GM21717 (cell line): ENCODE measurements around the gene MPV17.
"Not testable (repeated sequence)": the region's sequence is repeated elsewhere in the genome, so short reads cannot be mapped to it uniquely, and the experiment has no call there.

Experiments used
- ATAC-seq: cut with Tn5 transposase; IDR thresholded peaks from one replicate; pipeline ENCODE4 v1.9.1; 2021; ENCODE audit warnings: mild to moderate bottlenecking, moderate library complexity; ENCODE audit not compliant: unreplicated experiment

Gene MPV17

GRCh38 chr2:27300606-27301005, 22.3 kb downstream of the MPV17 start:
- ATAC-seq = not testable (repeated sequence)

DNA sequence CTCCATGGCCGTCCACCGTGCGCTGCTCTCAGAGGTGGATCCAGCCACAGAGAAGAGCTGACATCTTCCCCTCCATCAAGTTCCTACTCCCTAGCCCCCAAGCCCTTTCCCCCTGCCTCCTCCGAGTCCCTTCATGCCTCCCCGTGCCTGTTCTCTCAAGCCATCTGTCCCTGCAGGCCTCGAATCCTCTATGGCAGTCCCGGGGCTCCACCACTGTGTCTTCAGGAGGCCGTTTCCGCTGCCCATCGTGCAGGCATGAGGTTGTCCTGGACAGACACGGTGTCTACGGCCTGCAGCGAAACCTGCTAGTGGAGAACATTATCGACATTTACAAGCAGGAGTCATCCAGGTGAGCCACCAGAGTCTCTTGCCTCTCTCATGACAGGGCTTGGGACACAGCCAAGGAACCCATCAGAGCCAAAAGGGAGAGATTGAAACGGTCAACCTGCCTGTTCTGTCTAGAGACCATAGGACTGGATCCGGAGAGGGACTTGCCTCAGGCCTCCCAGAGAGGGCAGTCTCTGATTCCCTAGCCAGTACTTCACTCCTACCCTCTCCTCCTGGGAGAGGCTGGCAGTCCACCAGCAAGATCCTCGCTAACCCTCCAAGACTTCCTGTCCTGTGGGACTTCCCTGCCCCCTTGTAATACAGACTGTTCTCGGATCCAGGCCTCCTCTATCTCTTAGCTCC, 24.4 kb downstream of the MPV17 start:
- ATAC-seq = no peak

- no peak for ATAC-seq
These were observed 25.7 kb downstream of the MPV17 start for GRCh38 chr2:27297195-27297594.

GRCh38 chr2:27296481-27296880, 26.4 kb downstream of the MPV17 start:
- no peak for ATAC-seq

GRCh38 chr2:27294928-27295327, 28.0 kb downstream of the MPV17 start:
- no peak for ATAC-seq

DNA sequence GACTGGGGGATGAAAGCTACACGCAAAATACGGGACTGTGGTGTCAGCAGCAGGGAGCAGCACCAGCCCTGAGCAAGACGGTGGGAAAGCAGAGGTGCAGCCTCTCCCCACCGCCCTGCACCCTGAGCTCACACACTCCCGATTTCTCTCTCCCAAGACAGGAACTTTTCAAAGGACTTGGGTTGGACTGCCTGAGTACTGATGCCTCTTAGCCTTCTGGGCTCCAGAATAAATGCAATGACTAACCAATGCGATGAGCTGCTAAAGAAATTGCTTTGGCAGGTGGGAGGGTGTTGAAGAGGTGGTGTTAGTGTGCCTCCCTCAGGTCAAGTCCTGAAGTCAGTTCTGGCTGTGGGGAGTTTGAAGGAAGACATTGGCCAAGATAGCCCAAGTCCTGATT, 31.0 kb downstream of the MPV17 start:
- ATAC-seq = no peak

DNA sequence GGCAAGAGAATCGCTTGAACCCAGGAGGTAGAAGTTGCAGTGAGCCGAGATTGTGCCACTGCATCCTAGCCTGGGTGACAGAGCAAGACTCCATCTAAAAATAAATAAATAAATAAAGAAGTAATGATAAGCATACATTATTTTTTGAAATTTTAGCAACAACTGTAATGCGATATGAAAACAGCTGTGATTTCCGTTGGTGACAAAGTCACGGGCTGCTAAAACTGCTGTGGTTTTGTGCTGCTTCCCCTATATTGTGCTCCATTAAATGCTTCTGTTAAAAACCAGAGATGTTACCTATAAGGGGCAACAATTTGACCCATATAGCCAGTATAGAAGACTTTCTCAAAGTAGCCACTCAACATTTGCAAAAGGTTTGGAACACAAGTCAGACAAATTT, 32.3 kb downstream of the MPV17 start:
- no peak for ATAC-seq

DNA sequence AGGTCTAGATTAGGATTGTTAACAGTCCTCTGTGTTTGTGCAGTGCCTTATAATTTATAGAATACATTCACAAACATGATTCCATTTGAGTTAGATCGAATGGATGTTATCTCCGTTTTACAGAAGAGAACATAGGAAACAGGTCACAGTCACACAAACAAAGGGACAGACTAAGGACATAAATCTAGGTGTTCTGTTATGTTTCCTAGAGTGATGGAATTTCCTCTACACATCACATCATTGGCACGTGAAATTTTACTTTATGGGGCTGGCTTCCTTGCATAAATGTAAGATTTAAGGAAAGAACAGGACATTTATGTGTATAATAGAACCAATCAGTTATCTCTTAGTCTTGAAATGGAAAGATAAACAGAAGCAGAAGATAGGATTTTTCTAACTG, 34.3 kb downstream of the MPV17 start:
- no peak for ATAC-seq

DNA sequence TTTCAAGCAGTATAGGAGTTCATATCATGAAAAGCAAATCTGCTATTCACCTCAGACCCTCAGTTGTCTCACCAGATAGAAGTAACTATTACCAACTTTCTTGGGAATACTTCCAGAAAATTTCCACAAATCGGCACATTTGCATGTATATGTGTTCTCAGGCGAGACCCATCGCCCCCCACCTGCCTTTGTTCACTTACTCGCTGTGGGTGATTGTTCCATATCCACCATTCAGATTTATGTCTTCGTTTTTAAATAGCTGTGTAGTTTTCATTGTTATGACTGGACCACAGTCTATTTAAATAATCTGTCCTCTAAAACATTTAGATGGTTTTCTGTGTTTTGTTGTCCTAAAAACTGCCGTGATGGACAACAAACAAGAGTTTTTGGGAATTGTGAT, 37.4 kb downstream of the MPV17 start:
- ATAC-seq = no peak

DNA sequence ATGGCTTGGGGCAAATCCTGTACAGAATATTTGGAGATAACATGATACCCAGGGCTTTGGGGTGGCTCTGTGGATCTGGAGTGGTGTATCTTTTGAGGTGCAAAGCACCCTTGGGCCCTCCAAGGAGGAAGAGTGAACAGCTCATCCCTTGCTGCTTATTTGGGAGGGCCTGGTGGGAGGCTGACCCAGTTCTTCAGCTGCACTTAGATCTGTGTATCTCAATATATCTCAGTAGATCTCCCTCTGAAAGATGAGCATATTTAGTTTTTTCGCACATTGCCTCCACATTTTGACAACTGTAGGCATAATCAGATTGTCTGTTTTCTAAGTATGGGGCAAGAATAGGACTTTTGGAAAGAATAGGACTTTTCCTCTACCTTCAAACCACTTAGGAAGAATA, 37.9 kb downstream of the MPV17 start:
- ATAC-seq = no peak

- no peak for ATAC-seq
These were observed 40.0 kb downstream of the MPV17 start for GRCh38 chr2:27282892-27283291.

DNA sequence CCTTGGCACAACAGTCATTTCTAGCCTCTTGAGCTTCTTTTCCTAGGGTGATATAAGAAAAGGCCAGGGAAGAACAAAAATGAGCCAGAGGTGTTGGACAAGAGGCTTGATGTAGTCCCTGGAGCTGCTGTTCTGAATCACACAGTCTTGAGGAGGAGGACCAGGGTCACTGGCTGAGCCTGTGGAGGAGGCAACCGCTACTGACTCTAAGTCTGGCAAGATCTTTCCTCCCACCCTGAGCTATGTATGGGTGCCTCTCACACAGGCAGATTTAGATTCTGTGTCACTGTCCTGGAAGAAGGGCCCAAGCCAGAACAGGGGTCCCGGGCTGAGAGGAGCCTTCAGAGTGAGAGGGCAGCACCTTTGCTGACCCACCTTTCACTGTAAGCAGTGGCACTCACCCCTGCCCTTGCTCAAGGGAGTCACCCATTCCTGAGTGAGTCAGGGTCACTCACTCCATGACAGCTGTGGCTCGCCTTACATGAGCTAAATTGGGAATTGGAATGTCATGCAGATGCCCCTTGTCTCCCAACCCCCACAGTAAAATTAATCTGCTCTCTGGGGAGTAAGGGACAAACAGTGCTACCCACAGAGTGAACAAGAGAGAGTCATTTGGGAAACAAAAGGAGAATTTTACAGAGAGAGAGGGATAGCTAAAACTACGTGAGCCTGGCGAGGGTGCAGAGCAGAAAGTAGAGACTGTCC, 40.9 kb downstream of the MPV17 start, which contains the start of gene TRIM54:
TSS of gene TRIM54 (plus strand) at position 575 of the 705 bp plus-strand sequence. CDS start 303 bp downstream, outside the sequence.
- no peak for ATAC-seq

DNA sequence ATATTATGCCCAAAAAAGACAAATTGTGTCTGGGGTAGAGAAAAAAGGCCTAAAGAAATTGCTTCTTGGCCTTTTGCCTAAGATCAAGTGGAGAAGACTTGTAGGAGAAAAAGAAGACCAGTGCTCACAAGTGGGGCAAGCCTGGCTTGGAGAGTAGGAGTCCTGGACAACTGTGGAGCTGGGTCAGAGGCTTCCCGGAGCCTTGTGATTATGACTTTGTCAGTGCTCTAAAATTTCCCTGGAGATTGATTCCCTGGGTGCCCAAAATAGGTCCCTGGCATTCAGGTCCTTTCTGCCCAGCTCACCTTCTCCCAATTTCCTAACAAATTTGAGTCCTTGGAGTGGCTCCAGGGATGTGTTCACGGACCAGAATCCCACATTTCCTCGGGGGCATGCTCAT, 41.5 kb downstream of the MPV17 start:
- ATAC-seq = no peak

GRCh38 chr2:27280826-27281225, 42.1 kb downstream of the MPV17 start:
- no peak for ATAC-seq

GRCh38 chr2:27278010-27278409, 44.9 kb downstream of the MPV17 start:
- ATAC-seq = no peak

- no peak for ATAC-seq
These were observed 47.4 kb downstream of the MPV17 start, which contains the start of gene DNAJC5G for GRCh38 chr2:27275211-27276150. Gene DNAJC5G, plus strand, starts transcription at chr2:27275433. Its CDS starts 1,296 bp downstream, at chr2:27276729.

GRCh38 chr2:27272537-27273522, 50.1 kb downstream of the MPV17 start:
- not testable (repeated sequence) for ATAC-seq

DNA sequence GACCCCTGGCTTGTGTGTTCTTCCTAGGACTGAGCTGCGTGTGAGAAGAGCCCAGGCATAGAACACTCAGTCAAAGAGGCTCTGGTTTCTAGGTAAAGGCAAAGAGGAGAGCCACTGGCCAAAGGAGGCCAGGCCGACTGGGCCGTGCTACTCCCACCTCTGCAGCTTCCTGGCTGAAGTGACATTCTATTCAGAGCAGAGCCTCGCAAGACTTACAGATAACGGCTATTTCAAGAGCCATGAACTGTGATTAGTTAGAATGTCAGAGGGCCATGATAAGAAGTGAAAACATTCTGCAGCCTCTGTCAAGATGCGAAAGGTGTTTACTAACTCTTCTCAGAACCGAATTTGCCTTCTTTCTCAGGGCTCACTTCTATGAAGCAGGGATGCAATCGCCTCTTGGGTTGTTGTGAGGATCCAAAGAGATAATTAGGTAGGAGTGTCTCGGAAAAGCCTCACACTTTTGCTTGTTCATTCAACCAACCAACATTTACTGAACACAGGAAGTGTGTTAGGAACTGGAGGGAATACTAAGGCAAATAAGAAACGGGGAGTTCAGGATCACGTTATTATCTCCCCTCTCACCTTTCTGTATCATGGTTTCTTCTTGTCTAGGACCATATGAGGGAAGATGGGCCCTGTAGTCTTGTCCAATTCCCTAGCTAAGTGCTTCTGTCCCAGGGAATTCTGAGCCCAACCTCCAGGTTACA, 51.1 kb downstream of the MPV17 start:
- no peak for ATAC-seq

DNA sequence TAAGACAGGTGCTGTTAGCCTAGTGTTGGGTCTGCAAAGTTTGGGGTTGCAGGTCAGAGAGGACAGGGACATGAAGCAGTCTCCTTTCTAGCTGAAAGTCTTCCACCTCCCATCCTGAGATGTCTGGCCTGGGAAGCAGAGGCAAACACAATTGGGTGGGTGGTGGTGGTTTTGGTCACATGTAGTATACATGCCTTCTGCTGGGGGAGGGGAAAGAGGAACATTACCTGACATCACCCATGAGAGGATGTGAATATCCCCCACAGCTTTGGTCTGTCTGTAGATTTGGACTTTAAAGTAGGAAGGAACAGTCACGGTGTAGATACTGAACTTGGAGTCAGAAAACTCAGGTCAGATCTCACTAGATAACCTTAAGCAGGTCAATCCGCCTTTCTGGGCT, 52.2 kb downstream of the MPV17 start:
- no peak for ATAC-seq
